Suprapubic skin (tissue), 4 donors: Measurements from ENCODE around the gene MINDY4.

ENCODE experiments used
- CTCF ChIP-seq, 2 donors: fragments of 200-600 bp in 1 of 2; fragments of 450-650 bp in 1 of 2; sonication (generic) in 1 of 2; IDR thresholded peaks; one replicate each; pipeline ENCODE4 v1.5.1; 2016 to 2019; ENCODE audit warnings: antibody characterized with exemption in 2 of 2, mild to moderate bottlenecking in 1 of 2, moderate library complexity in 1 of 2
- EP300 ChIP-seq: sonication (generic); formaldehyde crosslinking; IDR thresholded peaks from one replicate; pipeline ENCODE4 v1.6.1; 2017; ENCODE audit warnings: antibody characterized with exemption
- POLR2AphosphoS5 ChIP-seq, 3 donors: sonication (generic); formaldehyde crosslinking; IDR thresholded peaks; one replicate each; pipeline ENCODE4 v1.6.1; 2017; ENCODE audit warnings: antibody characterized with exemption in 3 of 3

GRCh38 chr7:30815388-30815854 lies 44.2 kb downstream of the MINDY4 start:
- TF ChIP-seq CTCF (IDR thresholded peaks at IDR 0.05) (no peak), EP300 (no peak), POLR2AphosphoS5 (IDR thresholded peaks at IDR 0.05) (no peak)
